HG03060 (cell line): Measurements from ENCODE around the gene BEND4.

Experiments
- ATAC-seq: cut with Tn5 transposase; IDR thresholded peaks from one replicate; pipeline ENCODE4 v1.9.1; 2021; ENCODE audit warnings: low read depth, moderate number of reproducible peaks; ENCODE audit not compliant: unreplicated experiment

The BEND4 gene

GRCh38 chr4:42119886-42120285, 32.6 kb downstream of the BEND4 start:
- no peak for ATAC-seq

- ATAC-seq: no peak
Observed at GRCh38 chr4:42112846-42113245, 39.6 kb downstream of the BEND4 start.

- ATAC-seq: no peak
Observed at GRCh38 chr4:42104521-42104920, 47.9 kb downstream of the BEND4 start.

GRCh38 chr4:42101446-42101975, 50.9 kb downstream of the BEND4 start:
- no peak for ATAC-seq

- ATAC-seq: no peak
Observed at GRCh38 chr4:42088386-42088785, 64.1 kb downstream of the BEND4 start.

GRCh38 chr4:42083816-42084215, 68.6 kb downstream of the BEND4 start:
- ATAC-seq: no peak

- no peak for ATAC-seq
Observed at GRCh38 chr4:42080306-42080705, 72.1 kb downstream of the BEND4 start.

- peak; percentile 90 for ATAC-seq
Observed at GRCh38 chr4:42078184-42078801, 74.2 kb downstream of the BEND4 start.

- no peak for ATAC-seq
Observed at GRCh38 chr4:42074294-42074693, 78.2 kb downstream of the BEND4 start.

GRCh38 chr4:42070463-42070862, 82.0 kb downstream of the BEND4 start:
- no peak for ATAC-seq

- no peak for ATAC-seq
Observed at GRCh38 chr4:42067264-42067663, 85.2 kb downstream of the BEND4 start.

- no peak for ATAC-seq
Observed at GRCh38 chr4:42066402-42066801, 86.1 kb downstream of the BEND4 start.
